HG03432 (cell line): ENCODE measurements around the gene LYZ.
A peak's percentile ranks its signal among the peaks of the same experiment; 100 is the strongest.
"Not testable (repeated sequence)": the region's sequence is repeated elsewhere in the genome, so short reads cannot be mapped to it uniquely, and the experiment has no call there.

Source experiments
- ATAC-seq: cut with Tn5 transposase; IDR thresholded peaks from one replicate; pipeline ENCODE4 v1.9.1; 2021; ENCODE audit warnings: mild to moderate bottlenecking, moderate library complexity; ENCODE audit not compliant: unreplicated experiment

LYZ gene

DNA sequence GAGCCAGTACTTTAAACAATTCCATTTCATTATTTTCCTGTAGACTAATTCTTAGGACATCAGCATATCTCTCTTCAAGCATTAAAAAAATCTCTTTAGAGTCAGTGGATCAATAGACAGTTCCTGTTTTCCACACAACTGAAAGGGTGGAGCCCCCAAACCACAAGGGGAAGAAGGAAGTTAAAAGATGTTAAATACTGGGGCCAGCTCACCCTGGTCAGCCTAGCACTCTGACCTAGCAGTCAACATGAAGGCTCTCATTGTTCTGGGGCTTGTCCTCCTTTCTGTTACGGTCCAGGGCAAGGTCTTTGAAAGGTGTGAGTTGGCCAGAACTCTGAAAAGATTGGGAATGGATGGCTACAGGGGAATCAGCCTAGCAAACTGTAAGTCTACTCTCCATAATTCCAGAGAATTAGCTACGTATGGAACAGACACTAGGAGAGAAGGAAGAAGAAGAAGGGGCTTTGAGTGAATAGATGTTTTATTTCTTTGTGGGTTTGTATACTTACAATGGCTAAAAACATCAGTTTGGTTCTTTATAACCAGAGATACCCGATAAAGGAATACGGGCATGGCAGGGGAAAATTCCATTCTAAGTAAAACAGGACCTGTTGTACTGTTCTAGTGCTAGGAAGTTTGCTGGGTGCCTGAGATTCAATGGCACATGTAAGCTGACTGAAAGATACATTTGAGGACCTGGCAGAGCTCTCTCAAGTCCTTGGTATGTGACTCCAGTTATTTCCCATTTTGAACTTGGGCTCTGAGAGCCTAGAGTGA is at the start of gene LYZ:
Gene LYZ, plus strand, starts transcription at position 220 of the 777 bp plus-strand sequence. Its CDS starts 28 bp downstream, at position 248.
- no peak for ATAC-seq

- no peak for ATAC-seq
Observed at GRCh38 chr12:69298947-69299346, 49.2 kb upstream of the LYZ start.

- ATAC-seq, result no peak
Observed at GRCh38 chr12:69304284-69304683, 43.9 kb upstream of the LYZ start.

GRCh38 chr12:69309461-69309860 is 38.7 kb upstream of the LYZ start:
- no peak for ATAC-seq

GRCh38 chr12:69313209-69313608 is 35.0 kb upstream of the LYZ start:
- ATAC-seq, result no peak

- ATAC-seq, result not testable (repeated sequence)
Observed at GRCh38 chr12:69316784-69317183, 31.4 kb upstream of the LYZ start.

GRCh38 chr12:69317233-69317632 is 30.9 kb upstream of the LYZ start:
- not testable (repeated sequence) for ATAC-seq

DNA sequence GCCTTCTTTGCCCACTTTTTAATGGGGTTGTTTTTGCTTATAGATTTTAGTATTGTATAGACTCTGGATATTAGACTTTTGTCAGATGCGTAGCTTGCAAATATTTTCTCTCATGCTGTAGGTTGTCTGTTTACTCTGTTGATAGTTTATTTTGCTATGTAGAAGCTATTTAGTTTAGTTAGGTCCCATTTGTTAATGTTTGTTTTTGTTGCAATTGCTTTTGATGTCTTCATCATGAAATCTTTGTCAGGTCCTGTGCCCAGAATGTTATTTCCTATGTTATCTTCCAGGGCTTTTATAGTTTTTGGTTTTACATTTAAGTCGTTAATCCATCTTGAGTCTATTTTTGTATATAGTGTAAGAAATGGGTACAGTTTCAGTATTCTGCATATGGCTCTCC is 30.0 kb upstream of the LYZ start:
- ATAC-seq, result no peak

- ATAC-seq, result no peak
Observed at GRCh38 chr12:69321351-69321750, 26.8 kb upstream of the LYZ start.

DNA sequence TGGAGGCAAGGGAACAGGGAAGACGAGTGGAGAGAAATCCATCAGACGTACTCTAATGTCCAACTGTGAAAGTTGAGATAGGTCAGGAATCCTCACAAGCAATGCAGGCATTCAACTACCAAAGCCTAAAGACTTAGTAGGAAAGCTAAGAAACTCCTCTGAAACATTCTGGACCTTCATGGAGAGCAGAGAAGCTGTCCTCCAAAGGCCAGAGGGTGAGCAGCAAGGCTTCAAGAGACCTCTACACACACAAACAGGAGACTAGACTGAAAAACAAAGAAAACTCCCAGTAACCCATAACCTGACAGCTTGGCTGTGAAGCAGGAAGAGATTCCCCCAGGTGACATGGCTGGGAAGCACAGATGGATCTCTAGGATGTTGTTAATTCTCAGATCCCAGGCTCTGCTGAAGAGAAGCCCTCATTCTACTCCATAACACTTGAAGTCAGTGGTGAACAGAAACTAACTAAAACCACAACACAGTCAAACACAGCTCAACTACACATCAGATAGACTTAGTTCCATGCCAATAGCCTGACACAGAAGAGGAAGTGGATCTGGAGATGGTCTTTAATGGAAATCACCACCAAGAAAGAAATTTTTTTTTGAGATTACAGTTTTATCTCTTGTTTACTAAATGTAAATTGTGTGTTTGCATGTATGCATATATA is 23.2 kb upstream of the LYZ start:
- ATAC-seq, result peak; percentile 96

DNA sequence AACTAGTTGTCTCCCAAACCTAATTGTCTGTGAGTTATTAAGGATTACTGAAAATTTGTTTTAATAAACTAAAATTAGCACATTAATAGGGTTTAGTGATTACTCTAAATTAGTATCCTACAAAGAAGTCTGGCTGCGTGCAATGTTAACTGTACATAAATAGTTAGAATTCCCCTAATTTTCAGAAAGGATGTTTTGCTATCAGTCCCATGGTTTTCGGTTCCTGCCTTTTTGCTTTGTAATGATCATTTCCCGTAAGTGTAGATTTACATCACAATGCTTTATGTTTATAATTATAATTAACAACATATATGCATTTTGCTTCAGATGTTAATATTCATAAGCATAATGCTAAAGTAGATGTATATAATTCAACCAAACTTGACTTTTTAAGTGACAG is 19.8 kb upstream of the LYZ start:
- no peak for ATAC-seq

GRCh38 chr12:69329669-69330428 is 18.3 kb upstream of the LYZ start:
- peak; percentile 40 for ATAC-seq

DNA sequence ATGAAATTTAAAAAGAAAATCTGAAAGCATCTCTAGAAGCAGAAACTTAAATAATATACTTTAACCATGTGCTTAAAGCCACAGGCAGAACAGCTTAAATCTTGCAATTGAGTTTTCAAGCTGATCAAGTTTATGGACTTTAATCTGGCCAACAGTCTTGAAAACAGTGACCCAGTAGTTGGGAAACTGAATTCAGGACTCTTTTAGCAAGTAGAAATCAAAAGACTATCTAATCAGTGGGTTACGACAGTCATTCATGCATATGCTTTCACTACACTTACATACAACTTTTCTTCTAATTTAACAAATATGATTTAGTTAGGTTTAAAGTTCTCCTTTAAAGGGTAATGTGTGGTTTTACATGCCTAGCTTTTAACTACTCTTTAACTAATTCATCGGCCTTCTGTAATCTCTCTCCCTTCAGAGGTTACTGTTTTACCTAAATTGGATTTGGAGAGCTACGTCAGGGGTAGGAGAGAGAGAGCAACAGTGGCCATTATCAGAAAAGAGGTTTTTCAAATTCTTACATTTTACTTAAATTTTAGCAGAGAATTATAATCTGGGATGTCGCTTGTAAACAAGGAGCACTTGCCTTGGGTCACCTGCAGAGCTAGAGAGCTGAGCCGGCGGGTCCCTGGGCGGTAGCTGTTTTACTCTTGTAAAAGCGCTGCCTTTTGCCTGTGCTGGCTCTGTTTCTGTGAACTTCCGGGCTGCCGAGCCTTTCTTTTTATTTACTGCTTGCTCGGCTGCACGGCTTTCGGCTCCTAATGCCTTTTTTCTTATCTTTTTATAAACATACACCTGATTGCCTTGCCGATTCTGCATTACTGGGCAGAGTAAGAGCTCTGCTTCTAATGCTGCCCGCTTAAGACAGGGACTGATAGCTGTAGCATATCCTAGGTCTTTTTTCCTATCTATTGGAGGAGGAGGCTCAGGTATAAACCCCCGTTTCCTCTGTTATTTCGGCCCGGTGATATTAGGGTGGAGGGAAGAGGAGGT is 17.4 kb upstream of the LYZ start:
- ATAC-seq, result peak; percentile 74

GRCh38 chr12:69331519-69331908 is 16.7 kb upstream of the LYZ start:
- ATAC-seq, result no peak

GRCh38 chr12:69331909-69332684 is 16.1 kb upstream of the LYZ start:
- ATAC-seq, result no peak

DNA sequence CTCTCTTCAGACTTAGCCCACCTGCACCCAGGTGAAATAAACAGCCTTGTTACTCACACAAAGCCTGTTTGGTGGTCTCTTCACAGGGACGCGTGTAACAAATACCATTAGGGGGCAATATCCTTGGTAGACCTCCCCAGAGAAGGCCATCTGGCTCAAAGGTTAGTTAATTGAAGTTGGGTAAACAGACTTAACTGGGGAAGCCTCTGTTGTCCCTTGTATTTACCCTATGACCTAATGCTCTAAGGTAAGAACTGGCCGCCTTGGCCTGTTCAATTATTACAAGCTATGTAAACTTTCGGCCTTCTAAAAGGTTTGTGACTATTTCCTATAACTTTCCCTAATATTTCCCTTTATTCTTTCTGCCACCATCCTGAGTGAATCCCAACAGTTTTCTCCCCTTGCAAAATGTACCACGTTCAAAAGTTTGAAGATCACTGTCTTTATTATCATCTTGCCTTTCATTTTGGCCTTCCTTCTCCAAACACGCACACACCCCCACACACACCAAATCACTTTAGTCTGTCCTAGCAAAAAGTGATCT is 15.3 kb upstream of the LYZ start:
- no peak for ATAC-seq

- ATAC-seq, result no peak
Observed at GRCh38 chr12:69334158-69334557, 14.0 kb upstream of the LYZ start.

DNA sequence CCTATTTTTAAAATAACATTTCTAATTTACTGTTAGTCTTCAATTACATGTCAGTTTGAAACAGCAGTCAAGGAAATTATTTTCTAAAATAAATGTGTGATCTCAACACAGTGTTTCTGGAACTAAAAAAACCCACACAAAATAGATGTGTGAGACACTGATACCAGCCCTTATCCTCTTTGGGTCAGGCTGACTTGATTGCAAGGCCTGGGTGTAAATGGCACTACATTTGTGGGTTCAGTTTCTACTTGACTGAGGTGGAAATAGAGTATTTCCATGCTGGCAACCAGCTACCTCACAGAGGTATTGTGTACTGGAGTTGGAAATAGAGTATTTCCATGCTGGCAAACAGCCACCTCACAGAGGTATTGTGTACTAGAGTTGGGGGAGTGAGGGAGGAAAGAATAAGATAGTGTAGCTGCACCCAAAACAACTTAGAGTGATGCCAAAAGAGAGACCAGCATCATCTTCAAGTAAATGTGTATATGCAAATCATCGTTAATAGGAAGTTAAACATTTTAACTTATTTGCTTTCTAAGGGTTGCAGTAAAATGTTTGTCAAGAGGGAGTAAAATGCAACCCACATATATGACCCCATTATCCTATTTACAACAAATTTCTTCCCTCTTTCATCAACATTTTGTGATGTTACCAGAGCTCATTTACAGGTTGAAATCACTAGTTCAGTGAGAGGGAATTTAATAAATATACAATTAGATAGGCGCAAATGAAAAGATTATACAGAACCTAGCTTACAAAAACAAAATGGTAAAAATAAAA is 10.7 kb upstream of the LYZ start:
- no peak for ATAC-seq
